HG03575 (cell line): ENCODE data around the gene NECAB2.

ENCODE experiments used
- ATAC-seq: cut with Tn5 transposase; IDR thresholded peaks from one replicate; pipeline ENCODE4 v1.9.1; 2021; ENCODE audit not compliant: unreplicated experiment, insufficient number of reproducible peaks, low FRiP score; ENCODE audit errors: extremely low read depth

NECAB2 gene

GRCh38 chr16:84048270-84048669 lies 80.2 kb downstream of the NECAB2 start:
- ATAC-seq, result no peak

GRCh38 chr16:84048871-84049270 lies 80.8 kb downstream of the NECAB2 start:
- ATAC-seq, result no peak

GRCh38 chr16:84049403-84050060 lies 81.5 kb downstream of the NECAB2 start:
- ATAC-seq, result no peak

- ATAC-seq, result no peak
Observed at GRCh38 chr16:84050316-84050715, 82.3 kb downstream of the NECAB2 start.

- ATAC-seq, result no peak
Observed at GRCh38 chr16:84052071-84052622, 84.1 kb downstream of the NECAB2 start.
